ENCODE measurements around the gene PTPRG. TPM values are rescaled to one million over a fixed set of nuclear protein-coding genes. Genes with fewer than 3 reads are reported as not detected.

Gene PTPRG
- total RNA-seq, 2 donors from 2014 or later: 0.31 to 1.3 TPM

- H3K4me1 Mint-ChIP-seq (ENCODE audit: low read depth): no peaks in the 10 kb centered on the region
- H3K36me3 Mint-ChIP-seq (ENCODE audit: insufficient read depth in 2 of 2): no peaks in the 10 kb centered on the region
- H3K27ac Mint-ChIP-seq: no peak overlapping the region
- H3K27me3 Mint-ChIP-seq (ENCODE audit: low read depth): peaks cover 11% of the 10 kb centered on the region
- peaks cover 0 to 3% of the 10 kb centered on the region in 2 donors for H3K9me3 Mint-ChIP-seq
- DNase-seq (no peak), ATAC-seq (replicated peaks in 1 of 2) (no peak)
- H3K4me3 Mint-ChIP-seq: no peak overlapping the region
Measured at GRCh38 chr3:61933798-61934504, 372.6 kb downstream of the PTPRG start.

GRCh38 chr3:61934505-61934871 is 373.1 kb downstream of the PTPRG start:
- Mint-ChIP-seq H3K4me1 (ENCODE audit: low read depth) (no peaks in the 10 kb centered on the region), H3K36me3 (ENCODE audit: insufficient read depth in 2 of 2) (no peaks in the 10 kb centered on the region), H3K4me3 (no peak overlapping the region), H3K27ac (no peak overlapping the region), H3K27me3 (ENCODE audit: low read depth) (peaks cover 11% of the 10 kb centered on the region), H3K9me3 (peaks cover 0 to 3% of the 10 kb centered on the region in 2 donors)
- no peak for DNase-seq
- ATAC-seq (replicated peaks in 1 of 2): no peak

- H3K27me3 Mint-ChIP-seq (ENCODE audit: low read depth): peaks cover 11% of the 10 kb centered on the region
- H3K27ac Mint-ChIP-seq: no peak overlapping the region
- no peaks in the 10 kb centered on the region for H3K4me1 Mint-ChIP-seq (ENCODE audit: low read depth)
- H3K9me3 Mint-ChIP-seq: peaks cover 0 to 3% of the 10 kb centered on the region in 2 donors
- H3K4me3 Mint-ChIP-seq: no peak overlapping the region
- H3K36me3 Mint-ChIP-seq (ENCODE audit: insufficient read depth in 2 of 2): no peaks in the 10 kb centered on the region
- DNase-seq: no peak
- no peak for ATAC-seq (replicated peaks in 1 of 2)
Measured at GRCh38 chr3:61935814-61936213, 374.4 kb downstream of the PTPRG start.

- peaks cover 0 to 3% of the 10 kb centered on the region in 2 donors for H3K9me3 Mint-ChIP-seq
- ATAC-seq (replicated peaks in 1 of 2) (no peak), DNase-seq (peak; percentile 18 to 39)
- H3K4me1 Mint-ChIP-seq (ENCODE audit: low read depth): no peaks in the 10 kb centered on the region
- peaks cover 11% of the 10 kb centered on the region for H3K27me3 Mint-ChIP-seq (ENCODE audit: low read depth)
- no peak overlapping the region for H3K27ac Mint-ChIP-seq
- no peak overlapping the region for H3K4me3 Mint-ChIP-seq
- H3K36me3 Mint-ChIP-seq (ENCODE audit: insufficient read depth in 2 of 2): no peaks in the 10 kb centered on the region
Measured at GRCh38 chr3:61936344-61936937, 375.1 kb downstream of the PTPRG start.

GRCh38 chr3:61937477-61937876 is 376.1 kb downstream of the PTPRG start:
- DNase-seq (no peak), ATAC-seq (replicated peaks in 1 of 2) (no peak)
- Mint-ChIP-seq H3K27me3 (ENCODE audit: low read depth) (peaks cover 11% of the 10 kb centered on the region), H3K4me3 (no peak overlapping the region), H3K4me1 (ENCODE audit: low read depth) (no peaks in the 10 kb centered on the region), H3K27ac (no peak overlapping the region), H3K9me3 (peaks cover 0 to 3% of the 10 kb centered on the region in 2 donors), H3K36me3 (ENCODE audit: insufficient read depth in 2 of 2) (no peaks in the 10 kb centered on the region)

GRCh38 chr3:61938878-61939549 is 377.6 kb downstream of the PTPRG start:
- DNase-seq: no peak
- H3K27me3 Mint-ChIP-seq (ENCODE audit: low read depth): peaks cover 11% of the 10 kb centered on the region
- no peak for ATAC-seq (replicated peaks in 1 of 2)

GRCh38 chr3:61940236-61940635 is 378.9 kb downstream of the PTPRG start:
- Mint-ChIP-seq H3K4me3 (no peak overlapping the region), H3K27ac (no peak overlapping the region), H3K36me3 (ENCODE audit: insufficient read depth in 2 of 2) (no peaks in the 10 kb centered on the region), H3K27me3 (ENCODE audit: low read depth) (peaks cover 1% of the 10 kb centered on the region), H3K4me1 (ENCODE audit: low read depth) (no peaks in the 10 kb centered on the region), H3K9me3 (peaks cover 0 to 3% of the 10 kb centered on the region in 2 donors)
- no peak for ATAC-seq (replicated peaks in 1 of 2)
- no peak for DNase-seq

More at GRCh38 chr3:61938878-61939549, 377.6 kb downstream of the PTPRG start:
- H3K27ac Mint-ChIP-seq: no peak overlapping the region
- H3K4me1 Mint-ChIP-seq (ENCODE audit: low read depth): no peaks in the 10 kb centered on the region
- H3K4me3 Mint-ChIP-seq: no peak overlapping the region
- no peaks in the 10 kb centered on the region for H3K36me3 Mint-ChIP-seq (ENCODE audit: insufficient read depth in 2 of 2)
- peaks cover 3% of the 10 kb centered on the region in 2 donors for H3K9me3 Mint-ChIP-seq

GRCh38 chr3:61943975-61944374 is 382.6 kb downstream of the PTPRG start:
- Mint-ChIP-seq H3K36me3 (ENCODE audit: insufficient read depth in 2 of 2) (no peaks in the 10 kb centered on the region), H3K27ac (no peak overlapping the region), H3K4me1 (ENCODE audit: low read depth) (no peaks in the 10 kb centered on the region), H3K9me3 (peaks cover 0 to 3% of the 10 kb centered on the region in 2 donors), H3K27me3 (ENCODE audit: low read depth) (no peaks in the 10 kb centered on the region), H3K4me3 (no peak overlapping the region)
- DNase-seq: no peak
- no peak for ATAC-seq (replicated peaks in 1 of 2)

- Mint-ChIP-seq H3K4me1 (ENCODE audit: low read depth) (no peaks in the 10 kb centered on the region), H3K27ac (no peak overlapping the region), H3K9me3 (peaks cover 0 to 3% of the 10 kb centered on the region in 2 donors), H3K27me3 (ENCODE audit: low read depth) (no peaks in the 10 kb centered on the region), H3K36me3 (ENCODE audit: insufficient read depth in 2 of 2) (no peaks in the 10 kb centered on the region), H3K4me3 (no peak overlapping the region)
- ATAC-seq (replicated peaks in 1 of 2) (no peak), DNase-seq (no peak)
Measured at GRCh38 chr3:61944726-61945125, 383.4 kb downstream of the PTPRG start.

- Mint-ChIP-seq H3K4me1 (ENCODE audit: low read depth) (no peaks in the 10 kb centered on the region), H3K27ac (no peak overlapping the region), H3K36me3 (ENCODE audit: insufficient read depth in 2 of 2) (no peaks in the 10 kb centered on the region), H3K4me3 (no peak overlapping the region), H3K9me3 (peaks cover 0 to 3% of the 10 kb centered on the region in 2 donors), H3K27me3 (ENCODE audit: low read depth) (no peaks in the 10 kb centered on the region)
- ATAC-seq (replicated peaks in 1 of 2) (no peak), DNase-seq (no peak)
Measured at GRCh38 chr3:61945657-61946056, 384.3 kb downstream of the PTPRG start.

- no peak overlapping the region for H3K27ac Mint-ChIP-seq
- H3K27me3 Mint-ChIP-seq (ENCODE audit: low read depth): no peaks in the 10 kb centered on the region
- no peak for ATAC-seq (replicated peaks in 1 of 2)
- peaks cover 0 to 3% of the 10 kb centered on the region in 2 donors for H3K9me3 Mint-ChIP-seq
- H3K4me3 Mint-ChIP-seq: no peak overlapping the region
- H3K36me3 Mint-ChIP-seq (ENCODE audit: insufficient read depth in 2 of 2): no peaks in the 10 kb centered on the region
- DNase-seq: no peak
- H3K4me1 Mint-ChIP-seq (ENCODE audit: low read depth): no peaks in the 10 kb centered on the region
Measured at GRCh38 chr3:61946570-61947324, 385.4 kb downstream of the PTPRG start.

- peaks cover 0 to 3% of the 10 kb centered on the region in 2 donors for H3K9me3 Mint-ChIP-seq
- no peak overlapping the region for H3K27ac Mint-ChIP-seq
- no peak for DNase-seq
- H3K27me3 Mint-ChIP-seq (ENCODE audit: low read depth): no peaks in the 10 kb centered on the region
- no peaks in the 10 kb centered on the region for H3K4me1 Mint-ChIP-seq (ENCODE audit: low read depth)
- H3K4me3 Mint-ChIP-seq: no peak overlapping the region
- ATAC-seq (replicated peaks in 1 of 2): no peak
- H3K36me3 Mint-ChIP-seq (ENCODE audit: insufficient read depth in 2 of 2): no peaks in the 10 kb centered on the region
Measured at GRCh38 chr3:61947456-61947855, 386.1 kb downstream of the PTPRG start.

Measured in activated T-cell treated with anti-CD3 and anti-CD28 coated beads, Interleukin-2, amount 50 U/mL, for 72 hours (primary cell).